ENCODE data around the gene UQCC5. TPM values are rescaled to one million over a fixed set of nuclear protein-coding genes. Genes with fewer than 3 reads are reported as not detected.

UQCC5 gene
- total RNA-seq, 1 donor from 2014 or later: 0.79 TPM

DNA sequence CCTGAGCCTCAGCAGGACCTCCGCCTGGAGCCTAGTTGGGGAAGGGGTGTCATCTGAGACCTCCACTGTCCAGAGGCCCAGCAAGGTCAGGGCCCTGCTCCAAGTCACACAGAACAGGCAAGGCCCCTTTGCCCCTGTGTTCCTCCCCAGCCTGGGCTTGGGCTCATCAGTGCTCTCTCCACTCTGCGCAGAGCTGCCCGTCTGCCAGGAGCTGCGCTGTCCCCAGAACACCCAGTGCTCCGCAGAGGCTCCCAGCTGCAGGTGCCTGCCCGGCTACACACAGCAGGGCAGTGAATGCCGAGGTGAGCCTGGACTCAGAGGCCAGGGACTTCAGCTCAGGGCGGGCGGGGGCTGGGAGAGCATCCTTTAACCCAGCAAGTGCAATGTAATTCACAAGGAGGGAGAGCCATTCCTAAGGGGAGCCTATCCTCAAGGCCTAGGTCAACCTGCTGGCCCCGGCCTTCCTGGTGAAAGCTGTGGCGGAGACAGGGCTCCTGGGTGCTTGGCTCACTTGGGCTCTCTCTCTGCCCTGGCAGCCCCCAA is 33.5 kb upstream of the UQCC5 start:
- H3K36me3 ChIP-seq (ENCODE audit: control insufficient read depth, insufficient read depth, low read length): no peaks in the 10 kb centered on the region
- peaks cover 5% of the 10 kb centered on the region for H3K27me3 ChIP-seq (ENCODE audit: control insufficient read depth, insufficient read depth, low read length)
- TF ChIP-seq, protein P1, sequence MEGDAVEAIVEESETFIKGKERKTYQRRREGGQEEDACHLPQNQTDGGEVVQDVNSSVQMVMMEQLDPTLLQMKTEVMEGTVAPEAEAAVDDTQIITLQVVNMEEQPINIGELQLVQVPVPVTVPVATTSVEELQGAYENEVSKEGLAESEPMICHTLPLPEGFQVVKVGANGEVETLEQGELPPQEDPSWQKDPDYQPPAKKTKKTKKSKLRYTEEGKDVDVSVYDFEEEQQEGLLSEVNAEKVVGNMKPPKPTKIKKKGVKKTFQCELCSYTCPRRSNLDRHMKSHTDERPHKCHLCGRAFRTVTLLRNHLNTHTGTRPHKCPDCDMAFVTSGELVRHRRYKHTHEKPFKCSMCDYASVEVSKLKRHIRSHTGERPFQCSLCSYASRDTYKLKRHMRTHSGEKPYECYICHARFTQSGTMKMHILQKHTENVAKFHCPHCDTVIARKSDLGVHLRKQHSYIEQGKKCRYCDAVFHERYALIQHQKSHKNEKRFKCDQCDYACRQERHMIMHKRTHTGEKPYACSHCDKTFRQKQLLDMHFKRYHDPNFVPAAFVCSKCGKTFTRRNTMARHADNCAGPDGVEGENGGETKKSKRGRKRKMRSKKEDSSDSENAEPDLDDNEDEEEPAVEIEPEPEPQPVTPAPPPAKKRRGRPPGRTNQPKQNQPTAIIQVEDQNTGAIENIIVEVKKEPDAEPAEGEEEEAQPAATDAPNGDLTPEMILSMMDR (IDR thresholded peaks at IDR 0.05; ENCODE audit: insufficient read depth, low read length, severe bottlenecking): no peak
- DNase-seq (ENCODE audit: low read depth) (no peak), FAIRE-seq (no peak)
- H3K4me3 ChIP-seq (ENCODE audit: low read depth, low read length): no peak overlapping the region

DNA sequence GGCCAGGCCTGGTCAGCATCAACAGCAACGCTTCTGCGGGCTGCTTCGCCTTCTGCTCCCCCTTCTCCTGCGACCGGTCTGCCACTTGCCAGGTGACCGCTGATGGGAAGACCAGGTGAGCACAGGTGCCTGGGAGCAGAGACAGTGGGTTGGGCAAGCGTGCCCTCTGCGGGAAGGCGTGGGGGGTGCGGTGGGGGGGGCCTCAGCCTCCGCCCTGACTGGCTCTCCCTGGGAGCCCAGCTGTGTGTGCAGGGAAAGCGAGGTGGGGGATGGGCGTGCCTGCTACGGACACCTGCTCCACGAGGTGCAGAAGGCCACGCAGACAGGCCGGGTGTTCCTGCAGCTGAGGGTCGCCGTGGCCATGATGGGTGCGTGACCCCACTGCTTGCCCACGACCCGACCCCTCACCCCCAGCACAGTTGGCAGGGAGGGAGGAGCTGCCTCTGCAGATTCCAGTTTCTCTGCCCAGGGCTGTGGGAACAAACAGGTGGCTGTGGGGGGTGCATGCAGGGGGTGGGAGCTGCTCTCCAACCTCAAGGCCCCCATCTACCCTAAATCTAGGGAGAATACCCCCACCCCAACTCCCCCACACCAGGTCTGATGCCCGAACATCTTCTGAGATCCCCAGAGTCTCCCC is 32.5 kb upstream of the UQCC5 start:
- Histone ChIP-seq H3K27me3 (ENCODE audit: control insufficient read depth, insufficient read depth, low read length) (peaks cover 5% of the 10 kb centered on the region), H3K4me3 (ENCODE audit: low read depth, low read length) (no peak overlapping the region), H3K36me3 (ENCODE audit: control insufficient read depth, insufficient read depth, low read length) (no peaks in the 10 kb centered on the region)
- FAIRE-seq: no peak
- TF ChIP-seq, protein P1 (IDR thresholded peaks at IDR 0.05; ENCODE audit: insufficient read depth, low read length, severe bottlenecking): no peak
- no peak for DNase-seq (ENCODE audit: low read depth)

DNA sequence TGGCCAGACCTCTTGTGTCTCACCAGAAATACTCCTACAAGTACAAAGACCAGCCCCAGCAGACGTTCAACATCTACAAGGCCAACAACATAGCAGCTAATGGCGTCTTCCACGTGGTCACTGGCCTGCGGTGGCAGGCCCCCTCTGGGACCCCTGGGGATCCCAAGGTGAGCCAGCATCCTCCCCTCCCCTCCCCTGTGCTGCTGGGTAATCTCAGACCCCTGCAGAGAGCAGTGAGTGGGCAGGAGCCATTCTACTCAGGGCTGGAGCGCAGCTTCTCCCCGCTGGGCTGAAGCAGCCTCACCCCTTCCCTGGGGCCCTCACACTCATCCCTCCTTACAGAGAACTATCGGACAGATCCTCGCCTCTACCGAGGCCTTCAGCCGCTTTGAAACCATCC is 31.4 kb upstream of the UQCC5 start:
- no peak for DNase-seq (ENCODE audit: low read depth)
- no peaks in the 10 kb centered on the region for H3K36me3 ChIP-seq (ENCODE audit: control insufficient read depth, insufficient read depth, low read length)
- FAIRE-seq: no peak
- no peak overlapping the region for H3K4me3 ChIP-seq (ENCODE audit: low read depth, low read length)
- H3K27me3 ChIP-seq (ENCODE audit: control insufficient read depth, insufficient read depth, low read length): peaks cover 7% of the 10 kb centered on the region
- TF ChIP-seq, protein P1 (IDR thresholded peaks at IDR 0.05; ENCODE audit: insufficient read depth, low read length, severe bottlenecking): no peak

DNA sequence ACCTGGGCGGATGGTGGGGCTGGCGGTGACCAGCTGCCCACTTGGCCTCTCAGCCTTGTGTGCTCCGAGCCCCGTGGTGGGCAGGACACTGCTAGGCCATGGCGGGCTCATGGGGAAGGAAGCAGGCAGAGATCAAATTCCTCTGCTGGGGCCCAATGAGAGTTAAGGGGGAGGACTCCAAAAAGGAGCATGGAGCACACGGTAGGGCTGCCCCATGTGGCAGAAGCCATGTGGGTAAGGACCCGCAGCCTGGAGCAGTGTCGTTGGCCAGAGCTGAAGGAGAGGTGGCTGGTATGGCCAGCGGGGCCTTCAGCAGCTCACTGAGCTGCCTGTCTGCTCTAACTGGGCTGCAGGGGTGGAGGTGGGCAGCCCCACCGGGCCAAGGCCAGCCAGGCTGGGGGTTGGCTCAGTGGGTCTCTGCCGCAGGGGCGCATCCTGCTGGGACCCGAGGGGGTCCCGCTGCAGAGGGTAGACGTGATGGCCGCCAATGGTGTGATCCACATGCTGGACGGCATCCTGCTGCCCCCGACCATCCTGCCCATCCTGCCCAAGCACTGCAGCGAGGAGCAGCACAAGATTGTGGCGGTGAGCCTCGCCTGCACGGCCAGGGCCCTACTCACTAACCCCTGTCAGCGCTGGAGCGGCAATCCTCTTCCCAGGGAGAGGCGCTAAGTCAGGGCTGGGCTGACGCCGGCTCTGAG is 30.0 kb upstream of the UQCC5 start:
- TF ChIP-seq, protein P1 (IDR thresholded peaks at IDR 0.05; ENCODE audit: insufficient read depth, low read length, severe bottlenecking): no peak
- peaks cover 11% of the 10 kb centered on the region for H3K27me3 ChIP-seq (ENCODE audit: control insufficient read depth, insufficient read depth, low read length)
- FAIRE-seq: no peak
- no peak overlapping the region for H3K4me3 ChIP-seq (ENCODE audit: low read depth, low read length)
- H3K36me3 ChIP-seq (ENCODE audit: control insufficient read depth, insufficient read depth, low read length): no peaks in the 10 kb centered on the region
- DNase-seq (ENCODE audit: low read depth): no peak

DNA sequence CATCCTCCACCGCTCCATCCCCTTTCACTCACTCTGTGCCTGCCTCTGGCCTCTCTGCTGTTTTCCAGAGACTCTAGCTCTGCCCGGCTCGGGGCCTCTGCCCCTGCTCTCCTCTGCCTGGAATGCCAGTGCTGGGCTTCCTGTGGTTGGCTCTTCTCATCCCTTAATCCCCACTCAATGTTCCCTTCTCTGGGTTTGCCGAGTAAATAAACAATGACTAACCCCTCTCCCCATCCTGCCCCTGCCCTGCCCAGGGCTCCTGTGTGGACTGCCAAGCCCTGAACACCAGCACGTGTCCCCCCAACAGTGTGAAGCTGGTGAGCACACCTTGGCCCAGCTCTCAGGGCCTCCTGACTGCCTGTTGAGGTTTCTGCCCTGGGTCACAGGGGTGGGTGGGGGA is 29.0 kb upstream of the UQCC5 start:
- FAIRE-seq (no peak), DNase-seq (ENCODE audit: low read depth) (peak; percentile 84)
- no peak overlapping the region for H3K4me3 ChIP-seq (ENCODE audit: low read depth, low read length)
- peaks cover 10% of the 10 kb centered on the region for H3K27me3 ChIP-seq (ENCODE audit: control insufficient read depth, insufficient read depth, low read length)
- TF ChIP-seq, protein P1 (IDR thresholded peaks at IDR 0.05; ENCODE audit: insufficient read depth, low read length, severe bottlenecking): no peak
- H3K36me3 ChIP-seq (ENCODE audit: control insufficient read depth, insufficient read depth, low read length): no peaks in the 10 kb centered on the region
